MM.1S (cell line): Measurements from ENCODE around the gene RIMKLB.

Experiments
- EZH2 ChIP-seq: fragments of 300-600 bp; sonication (generic); optimal IDR thresholded peaks from 2 replicates; pipeline ENCODE3; 2017; ENCODE audit warnings: low read depth, mild to moderate bottlenecking, antibody characterized with exemption, low read length, mixed read lengths
- EZH2phosphoT487 ChIP-seq: fragments of 300-600 bp; sonication (generic); IDR thresholded peaks from 2 replicates; pipeline ENCODE4 v1.6.1; 2018; ENCODE audit warnings: antibody characterized with exemption, low read length
- TF ChIP-seq, protein P1 (sequence below): fragments of 300-600 bp; sonication (generic); IDR thresholded peaks from 2 replicates; pipeline ENCODE4 v1.5.1; 2016; ENCODE audit warnings: antibody characterized with exemption, low read length, mixed read lengths

DNA sequence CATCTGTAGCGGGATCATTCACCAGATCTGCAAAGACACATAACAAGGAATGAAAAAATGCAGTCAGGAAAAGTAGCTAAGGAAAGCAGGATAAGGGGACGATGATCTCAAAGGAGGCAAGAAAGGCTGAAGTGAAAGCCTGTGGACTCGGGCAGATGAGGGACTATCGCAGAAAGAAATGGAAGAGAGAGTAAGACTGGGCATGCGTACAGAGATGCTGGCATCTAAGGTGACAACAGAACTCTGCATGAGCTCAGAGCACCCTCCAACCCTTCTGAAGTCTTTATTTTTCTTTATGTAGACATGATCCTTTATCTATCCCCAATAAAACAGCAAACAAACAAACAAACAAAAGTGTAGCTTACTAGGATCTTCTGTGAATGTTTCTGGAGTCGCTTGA lies 42.4 kb upstream of the RIMKLB start:
- TF ChIP-seq, protein P1, sequence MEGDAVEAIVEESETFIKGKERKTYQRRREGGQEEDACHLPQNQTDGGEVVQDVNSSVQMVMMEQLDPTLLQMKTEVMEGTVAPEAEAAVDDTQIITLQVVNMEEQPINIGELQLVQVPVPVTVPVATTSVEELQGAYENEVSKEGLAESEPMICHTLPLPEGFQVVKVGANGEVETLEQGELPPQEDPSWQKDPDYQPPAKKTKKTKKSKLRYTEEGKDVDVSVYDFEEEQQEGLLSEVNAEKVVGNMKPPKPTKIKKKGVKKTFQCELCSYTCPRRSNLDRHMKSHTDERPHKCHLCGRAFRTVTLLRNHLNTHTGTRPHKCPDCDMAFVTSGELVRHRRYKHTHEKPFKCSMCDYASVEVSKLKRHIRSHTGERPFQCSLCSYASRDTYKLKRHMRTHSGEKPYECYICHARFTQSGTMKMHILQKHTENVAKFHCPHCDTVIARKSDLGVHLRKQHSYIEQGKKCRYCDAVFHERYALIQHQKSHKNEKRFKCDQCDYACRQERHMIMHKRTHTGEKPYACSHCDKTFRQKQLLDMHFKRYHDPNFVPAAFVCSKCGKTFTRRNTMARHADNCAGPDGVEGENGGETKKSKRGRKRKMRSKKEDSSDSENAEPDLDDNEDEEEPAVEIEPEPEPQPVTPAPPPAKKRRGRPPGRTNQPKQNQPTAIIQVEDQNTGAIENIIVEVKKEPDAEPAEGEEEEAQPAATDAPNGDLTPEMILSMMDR, result no peak
- TF ChIP-seq EZH2phosphoT487 (no peak), EZH2 (no peak)
